GM19324 (cell line): ENCODE results near the gene CDH13.

Experiments
- ATAC-seq: cut with Tn5 transposase; IDR thresholded peaks from one replicate; pipeline ENCODE4 v1.9.1; 2021; ENCODE audit warnings: mild to moderate bottlenecking, moderate library complexity; ENCODE audit not compliant: unreplicated experiment, low FRiP score

Gene CDH13

GRCh38 chr16:83653785-83654184 lies 1027.0 kb downstream of the CDH13 start:
- no peak for ATAC-seq

- ATAC-seq, result no peak
Observed at GRCh38 chr16:83660282-83660681, 1033.5 kb downstream of the CDH13 start.

- ATAC-seq, result no peak
Observed at GRCh38 chr16:83661656-83662055, 1034.9 kb downstream of the CDH13 start.

- no peak for ATAC-seq
Observed at GRCh38 chr16:83666449-83666848, 1039.7 kb downstream of the CDH13 start.

GRCh38 chr16:83669456-83669855 lies 1042.7 kb downstream of the CDH13 start:
- no peak for ATAC-seq

- no peak for ATAC-seq
Observed at GRCh38 chr16:83674931-83675535, 1048.3 kb downstream of the CDH13 start.

- no peak for ATAC-seq
Observed at GRCh38 chr16:83676086-83676485, 1049.3 kb downstream of the CDH13 start.

GRCh38 chr16:83680980-83681379 lies 1054.2 kb downstream of the CDH13 start:
- no peak for ATAC-seq

- ATAC-seq, result no peak
Observed at GRCh38 chr16:83681381-83681956, 1054.7 kb downstream of the CDH13 start.

- no peak for ATAC-seq
Observed at GRCh38 chr16:83682116-83682867, 1055.5 kb downstream of the CDH13 start.

- no peak for ATAC-seq
Observed at GRCh38 chr16:83682868-83683235, 1056.1 kb downstream of the CDH13 start.

- no peak for ATAC-seq
Observed at GRCh38 chr16:83685615-83686165, 1058.9 kb downstream of the CDH13 start.

- no peak for ATAC-seq
Observed at GRCh38 chr16:83686726-83687125, 1060.0 kb downstream of the CDH13 start.

- no peak for ATAC-seq
Observed at GRCh38 chr16:83689385-83689831, 1062.6 kb downstream of the CDH13 start.

GRCh38 chr16:83692224-83692623 lies 1065.5 kb downstream of the CDH13 start:
- no peak for ATAC-seq

- ATAC-seq, result no peak
Observed at GRCh38 chr16:83698964-83699363, 1072.2 kb downstream of the CDH13 start.

- ATAC-seq, result no peak
Observed at GRCh38 chr16:83699817-83700216, 1073.0 kb downstream of the CDH13 start.

GRCh38 chr16:83700918-83701317 lies 1074.1 kb downstream of the CDH13 start:
- ATAC-seq, result no peak

- ATAC-seq, result no peak
Observed at GRCh38 chr16:83701494-83701893, 1074.7 kb downstream of the CDH13 start.

- ATAC-seq, result no peak
Observed at GRCh38 chr16:83704656-83705055, 1077.9 kb downstream of the CDH13 start.

GRCh38 chr16:83705856-83706255 lies 1079.1 kb downstream of the CDH13 start:
- no peak for ATAC-seq

GRCh38 chr16:83706394-83706793 lies 1079.6 kb downstream of the CDH13 start:
- ATAC-seq, result no peak
